ENCODE results near the gene ASB18. TPM values are rescaled to one million over a fixed set of nuclear protein-coding genes. Genes with fewer than 3 reads are reported as not detected.

ASB18 gene
- total RNA-seq, 3 donors from 2014 or later (not counting 1 experiment from before 2014, with no cell fraction given), result not detected

- 91% methylated on average over 4 of the region's 4 CpGs for WGBS (ENCODE audit: insufficient coverage)
- Histone ChIP-seq H3K36me3 (ENCODE audit: control insufficient read depth, insufficient read depth, low read length) (no peaks in the 10 kb centered on the region), H3K27ac (ENCODE audit: low read length) (no peak overlapping the region), H3K4me3 (ENCODE audit: low read length) (no peak overlapping the region), H3K9me3 (ENCODE audit: control insufficient read depth, insufficient read depth, low read length) (no peaks in the 10 kb centered on the region), H3K4me1 (ENCODE audit: control insufficient read depth, insufficient read depth, low read length) (no peaks in the 10 kb centered on the region), H3K27me3 (ENCODE audit: control insufficient read depth, insufficient read depth, low read length) (peaks cover 11% of the 10 kb centered on the region)
- intact Hi-C loops (cut with micrococcal nuclease), result no loop called here
- no peak overlapping the region for H3K4me3 Mint-ChIP-seq
- no peak for ATAC-seq
- no peak overlapping the region for H3K27ac Mint-ChIP-seq
- no peaks in the 10 kb centered on the region for H3K36me3 Mint-ChIP-seq
- H3K9me3 Mint-ChIP-seq, result no peaks in the 10 kb centered on the region
- no peak for TF ChIP-seq CTCF (IDR thresholded peaks at IDR 0.05)
- H3K27me3 Mint-ChIP-seq (ENCODE audit: low read depth in 2 of 2), result peaks cover 35 to 38% of the 10 kb centered on the region in 2 donors
- H3K4me1 Mint-ChIP-seq, result no peaks in the 10 kb centered on the region
- no peak for DNase-seq
Measured at GRCh38 chr2:236184701-236185100, 79.5 kb downstream of the ASB18 start.

- Mint-ChIP-seq H3K4me1 (peaks cover 5 to 6% of the 10 kb centered on the region in 2 donors), H3K36me3 (no peaks in the 10 kb centered on the region), H3K9me3 (no peaks in the 10 kb centered on the region), H3K4me3 (peak overlapping the region; percentile 36), H3K27me3 (ENCODE audit: low read depth in 2 of 2) (peaks cover 41 to 49% of the 10 kb centered on the region in 2 donors), H3K27ac (no peak overlapping the region)
- intact Hi-C loops (cut with micrococcal nuclease), result loop anchor here (1.0 kb wide), 2 partner anchors 402 to 415 kb away; no protein-coding TSS in a partner anchor
- Histone ChIP-seq H3K36me3 (ENCODE audit: control insufficient read depth, insufficient read depth, low read length) (no peaks in the 10 kb centered on the region), H3K27ac (ENCODE audit: low read length) (no peak overlapping the region), H3K4me3 (ENCODE audit: low read length) (no peak overlapping the region), H3K4me1 (ENCODE audit: control insufficient read depth, insufficient read depth, low read length) (peaks cover 13% of the 10 kb centered on the region), H3K27me3 (ENCODE audit: control insufficient read depth, insufficient read depth, low read length) (peaks cover 35% of the 10 kb centered on the region), H3K9me3 (ENCODE audit: control insufficient read depth, insufficient read depth, low read length) (no peaks in the 10 kb centered on the region)
- DNase-seq (peak in 1 of 2 donors; percentile 58), ATAC-seq (no peak)
- 91% methylated on average over 1 of the region's 9 CpGs for WGBS (ENCODE audit: insufficient coverage)
- peak; percentile 73 for TF ChIP-seq CTCF (IDR thresholded peaks at IDR 0.05)
Measured at GRCh38 chr2:236180831-236181453, 83.3 kb downstream of the ASB18 start.

GRCh38 chr2:236180076-236180816, 84.0 kb downstream of the ASB18 start:
- Histone ChIP-seq H3K4me3 (ENCODE audit: low read length) (no peak overlapping the region), H3K9me3 (ENCODE audit: control insufficient read depth, insufficient read depth, low read length) (no peaks in the 10 kb centered on the region), H3K27ac (ENCODE audit: low read length) (no peak overlapping the region), H3K4me1 (ENCODE audit: control insufficient read depth, insufficient read depth, low read length) (peaks cover 13% of the 10 kb centered on the region), H3K27me3 (ENCODE audit: control insufficient read depth, insufficient read depth, low read length) (peaks cover 35% of the 10 kb centered on the region), H3K36me3 (ENCODE audit: control insufficient read depth, insufficient read depth, low read length) (no peaks in the 10 kb centered on the region)
- ATAC-seq, result no peak
- TF ChIP-seq CTCF (IDR thresholded peaks at IDR 0.05), result no peak
- peaks cover 43 to 51% of the 10 kb centered on the region in 2 donors for H3K27me3 Mint-ChIP-seq (ENCODE audit: low read depth in 2 of 2)
- no peaks in the 10 kb centered on the region for H3K9me3 Mint-ChIP-seq
- intact Hi-C loops (cut with micrococcal nuclease), result no loop called here
- H3K36me3 Mint-ChIP-seq, result no peaks in the 10 kb centered on the region
- peak overlapping the region; percentile 52 for H3K4me3 Mint-ChIP-seq
- H3K4me1 Mint-ChIP-seq, result peaks cover 5 to 6% of the 10 kb centered on the region in 2 donors
- H3K27ac Mint-ChIP-seq, result no peak overlapping the region
- DNase-seq, result no peak
- 15% methylated on average over 7 of the region's 12 CpGs for WGBS (ENCODE audit: insufficient coverage)
